CD8-positive, alpha-beta memory T cell (primary cell): Measurements from ENCODE around the gene S100A7. TPM values are rescaled to one million over a fixed set of nuclear protein-coding genes. Genes with fewer than 3 reads are reported as not detected.

Source experiments
- CTCF ChIA-PET: fragments of 350-600 bp; sonication (Branson Sonifier 250); formaldehyde crosslinking; loops from one replicate; lab custom pipeline; 2021; ENCODE audit warnings: antibody characterized with exemption; lab: Charles Lee
- POLR2A ChIA-PET: fragments of 350-600 bp; sonication (Branson Sonifier 250); formaldehyde crosslinking; loops from one replicate; lab custom pipeline; 2021; ENCODE audit warnings: antibody characterized with exemption; lab: Charles Lee
- DNase-seq, 5 donors: peaks; one replicate each; pipeline versions ENCODE4 v3.0.0 to v3.0.0-alpha.2; 2020 to 2022; ENCODE audit warnings: mixed read lengths in 1 of 5
- H3K27ac ChIP-seq: one replicate; pipeline ENCODE4 v1.7.0; 2013; ENCODE audit warnings: low read depth, mild to moderate bottlenecking, low read length, moderate library complexity
- H3K27me3 ChIP-seq: 2 replicates; pipeline ENCODE4 v1.7.0; 2013; ENCODE audit warnings: low read length, mild to moderate bottlenecking; ENCODE audit not compliant: insufficient read depth, poor library complexity, severe bottlenecking
- H3K36me3 ChIP-seq: 2 replicates; pipeline ENCODE4 v1.7.0; 2013; ENCODE audit warnings: mild to moderate bottlenecking, low read length, moderate library complexity; ENCODE audit not compliant: insufficient read depth
- H3K4me1 ChIP-seq: 2 replicates; pipeline ENCODE4 v1.7.0; 2013; ENCODE audit warnings: mild to moderate bottlenecking, low read length, moderate library complexity; ENCODE audit not compliant: insufficient read depth
- H3K4me3 ChIP-seq: 2 replicates; pipeline ENCODE4 v1.7.0; 2013; ENCODE audit warnings: mild to moderate bottlenecking, low read length
- H3K9me3 ChIP-seq: 2 replicates; pipeline ENCODE4 v1.7.0; 2013; ENCODE audit warnings: mild to moderate bottlenecking, low read length
- H3K27ac Mint-ChIP-seq, 8 donors: one replicate each; pipeline ENCODE4 v1.8.0; 2020 to 2021; ENCODE audit warnings: mixed read lengths in 8 of 8, mild to moderate bottlenecking in 6 of 8, inconsistent platforms in 3 of 8, moderate library complexity in 3 of 8
- H3K27me3 Mint-ChIP-seq, 2 donors: one replicate each; pipeline ENCODE4 v1.8.0; 2020 to 2021; ENCODE audit warnings: mixed read lengths in 2 of 2, mild to moderate bottlenecking in 1 of 2, moderate library complexity in 1 of 2
- H3K36me3 Mint-ChIP-seq, 3 donors: one replicate each; pipeline ENCODE4 v1.8.0; 2020 to 2021; ENCODE audit warnings: mixed read lengths in 3 of 3, inconsistent platforms in 1 of 3, mild to moderate bottlenecking in 1 of 3
- H3K4me1 Mint-ChIP-seq, 3 donors: one replicate each; pipeline ENCODE4 v1.8.0; 2020 to 2021; ENCODE audit warnings: mixed read lengths in 3 of 3, inconsistent platforms in 1 of 3, mild to moderate bottlenecking in 1 of 3
- H3K4me3 Mint-ChIP-seq, 7 donors: one replicate each; pipeline ENCODE4 v1.8.0; 2020 to 2021; ENCODE audit warnings: mixed read lengths in 7 of 7, mild to moderate bottlenecking in 6 of 7, moderate library complexity in 4 of 7, inconsistent platforms in 2 of 7
- H3K9me3 Mint-ChIP-seq, 5 donors: one replicate each; pipeline ENCODE4 v1.8.0; 2020 to 2022; ENCODE audit warnings: mixed read lengths in 5 of 5, mild to moderate bottlenecking in 3 of 5, moderate library complexity in 2 of 5, inconsistent platforms in 1 of 5
- polyA plus RNA-seq: library from polyadenylated mRNA; unstranded; fragments of 300-500 nt; fragmentation: Illumina TruSeq; gene quantifications from one replicate; pipeline ENCODE4 v1.2.3, GENCODE V29; 2021
- total RNA-seq, 2 experiments: library from RNA; stranded (reverse); gene quantifications; one replicate each; pipeline ENCODE4 v1.2.3, GENCODE V29; 2021

The S100A7 gene
- total RNA-seq (not detected), polyA plus RNA-seq (not detected)

- ChIA-PET POLR2A (no interaction called here), CTCF (no interaction called here)
- Histone ChIP-seq H3K9me3 (no peaks in the 10 kb centered on the region), H3K4me3 (no peak within 1 kb of the TSS), H3K27me3 (no peaks in the 10 kb centered on the region), H3K27ac (no peak within 1 kb of the TSS), H3K36me3 (no peaks in the 10 kb centered on the region), H3K4me1 (no peaks in the 10 kb centered on the region)
- no peak within 1 kb of the TSS for H3K27ac Mint-ChIP-seq
- H3K9me3 Mint-ChIP-seq: no peaks in the 10 kb centered on the region
- H3K36me3 Mint-ChIP-seq: no peaks in the 10 kb centered on the region
- DNase-seq: no peak
- H3K4me1 Mint-ChIP-seq: peaks cover 0 to 1% (median under 1%) of the 10 kb centered on the region in 3 donors
- no peak within 1 kb of the TSS for H3K4me3 Mint-ChIP-seq
- peaks cover 22 to 58% of the 10 kb centered on the region in 2 donors for H3K27me3 Mint-ChIP-seq
Observed at GRCh38 chr1:153460551-153460950, at the start of gene S100A7. S100A7 (minus strand) TSS chr1:153460651; CDS start chr1:153459013, 1,638 bp downstream.

- Histone ChIP-seq H3K27ac (no peak overlapping the region), H3K4me1 (peaks cover 3% of the 10 kb centered on the region), H3K36me3 (no peaks in the 10 kb centered on the region), H3K9me3 (no peaks in the 10 kb centered on the region), H3K4me3 (no peak overlapping the region), H3K27me3 (no peaks in the 10 kb centered on the region)
- no peak overlapping the region for H3K4me3 Mint-ChIP-seq
- H3K4me1 Mint-ChIP-seq: peaks cover 7 to 8% (median 7%) of the 10 kb centered on the region in 3 donors
- H3K27ac Mint-ChIP-seq: peak overlapping the region in 3 of 8 donors; percentile 15 to 69 (median 50)
- H3K36me3 Mint-ChIP-seq: no peaks in the 10 kb centered on the region
- CTCF ChIA-PET: interaction anchor here (0.6 to 6.1 kb wide), 21 partner anchors 8 to 240 kb away, joined by 3 to 109 read pairs (median 5); partner anchors contain the start of genes S100A2, S100A5 and S100A6
- POLR2A ChIA-PET: interaction anchor here (1.1 kb wide), 1 partner anchor 58 kb away, joined by 3 read pairs; no protein-coding TSS in a partner anchor
- no peaks in the 10 kb centered on the region for H3K9me3 Mint-ChIP-seq
- H3K27me3 Mint-ChIP-seq: no peaks in the 10 kb centered on the region
- DNase-seq: peak; percentile 41 to 78 (median 44)
Observed at GRCh38 chr1:153509729-153510354, 49.4 kb upstream of the S100A7 start.

- Mint-ChIP-seq H3K9me3 (no peaks in the 10 kb centered on the region), H3K4me3 (no peak overlapping the region), H3K4me1 (peaks cover 7 to 8% (median 7%) of the 10 kb centered on the region in 3 donors), H3K27me3 (no peaks in the 10 kb centered on the region), H3K36me3 (no peaks in the 10 kb centered on the region), H3K27ac (peak overlapping the region in 2 of 8 donors; percentile 15 to 50)
- H3K4me3 ChIP-seq: no peak overlapping the region
- H3K27me3 ChIP-seq: no peaks in the 10 kb centered on the region
- peaks cover 3% of the 10 kb centered on the region for H3K4me1 ChIP-seq
- H3K36me3 ChIP-seq: no peaks in the 10 kb centered on the region
- no peak for DNase-seq
- no peaks in the 10 kb centered on the region for H3K9me3 ChIP-seq
- ChIA-PET POLR2A (interaction anchor here (1.1 kb wide), 1 partner anchor 59 kb away, joined by 3 read pairs; no protein-coding TSS in a partner anchor), CTCF (interaction anchor here (0.6 to 6.1 kb wide), 8 partner anchors 7 to 241 kb away, joined by 3 to 109 read pairs (median 12); partner anchors contain the start of gene S100A2)
- no peak overlapping the region for H3K27ac ChIP-seq
Observed at GRCh38 chr1:153509036-153509435, 48.6 kb upstream of the S100A7 start.

- H3K36me3 ChIP-seq: no peaks in the 10 kb centered on the region
- DNase-seq: no peak
- Mint-ChIP-seq H3K27me3 (no peaks in the 10 kb centered on the region), H3K4me1 (peaks cover 7 to 8% (median 7%) of the 10 kb centered on the region in 3 donors), H3K27ac (no peak overlapping the region), H3K36me3 (no peaks in the 10 kb centered on the region), H3K4me3 (no peak overlapping the region), H3K9me3 (no peaks in the 10 kb centered on the region)
- H3K27ac ChIP-seq: no peak overlapping the region
- POLR2A ChIA-PET: no interaction called here
- peaks cover 3% of the 10 kb centered on the region for H3K4me1 ChIP-seq
- no peaks in the 10 kb centered on the region for H3K27me3 ChIP-seq
- H3K9me3 ChIP-seq: no peaks in the 10 kb centered on the region
- H3K4me3 ChIP-seq: no peak overlapping the region
- CTCF ChIA-PET: interaction anchor here (0.8 to 6.1 kb wide), 7 partner anchors 13 to 136 kb away, joined by 3 to 109 read pairs (median 10); partner anchors contain the start of gene S100A2
Observed at GRCh38 chr1:153507926-153508583, 47.6 kb upstream of the S100A7 start.

- Mint-ChIP-seq H3K9me3 (no peaks in the 10 kb centered on the region), H3K27me3 (peaks cover 0 to 3% of the 10 kb centered on the region in 2 donors), H3K36me3 (no peaks in the 10 kb centered on the region), H3K4me3 (no peak overlapping the region), H3K27ac (peak overlapping the region in 1 of 8 donors; percentile 77), H3K4me1 (peaks cover 7 to 8% (median 7%) of the 10 kb centered on the region in 3 donors)
- CTCF ChIA-PET: interaction anchor here (2.3 to 6.1 kb wide), 2 partner anchors 26 to 64 kb away, joined by 10 to 109 read pairs; no protein-coding TSS in a partner anchor
- H3K27me3 ChIP-seq: no peaks in the 10 kb centered on the region
- POLR2A ChIA-PET: no interaction called here
- H3K9me3 ChIP-seq: no peaks in the 10 kb centered on the region
- H3K4me3 ChIP-seq: no peak overlapping the region
- no peaks in the 10 kb centered on the region for H3K36me3 ChIP-seq
- peaks cover 3% of the 10 kb centered on the region for H3K4me1 ChIP-seq
- no peak for DNase-seq
- H3K27ac ChIP-seq: no peak overlapping the region
Observed at GRCh38 chr1:153506831-153507413, 46.5 kb upstream of the S100A7 start.

GRCh38 chr1:153506386-153506785 lies 45.9 kb upstream of the S100A7 start:
- Mint-ChIP-seq H3K4me1 (peaks cover 7 to 8% (median 7%) of the 10 kb centered on the region in 3 donors), H3K27ac (no peak overlapping the region), H3K36me3 (no peaks in the 10 kb centered on the region), H3K4me3 (no peak overlapping the region), H3K27me3 (peaks cover 0 to 3% of the 10 kb centered on the region in 2 donors), H3K9me3 (no peaks in the 10 kb centered on the region)
- Histone ChIP-seq H3K9me3 (no peaks in the 10 kb centered on the region), H3K4me3 (no peak overlapping the region), H3K27me3 (no peaks in the 10 kb centered on the region), H3K27ac (no peak overlapping the region), H3K4me1 (peaks cover 3% of the 10 kb centered on the region), H3K36me3 (no peaks in the 10 kb centered on the region)
- POLR2A ChIA-PET: no interaction called here
- CTCF ChIA-PET: interaction anchor here (6.1 kb wide), 1 partner anchor 64 kb away, joined by 109 read pairs; no protein-coding TSS in a partner anchor
- no peak for DNase-seq

GRCh38 chr1:153505576-153505975 lies 45.1 kb upstream of the S100A7 start:
- Mint-ChIP-seq H3K27me3 (peaks cover 0 to 5% of the 10 kb centered on the region in 2 donors), H3K27ac (no peak overlapping the region), H3K4me3 (no peak overlapping the region), H3K4me1 (peaks cover 0 to 2% (median under 1%) of the 10 kb centered on the region in 3 donors), H3K36me3 (no peaks in the 10 kb centered on the region), H3K9me3 (no peaks in the 10 kb centered on the region)
- Histone ChIP-seq H3K36me3 (no peaks in the 10 kb centered on the region), H3K4me1 (no peaks in the 10 kb centered on the region), H3K4me3 (no peak overlapping the region), H3K27ac (no peak overlapping the region), H3K27me3 (no peaks in the 10 kb centered on the region), H3K9me3 (no peaks in the 10 kb centered on the region)
- ChIA-PET CTCF (no interaction called here), POLR2A (no interaction called here)
- DNase-seq: no peak
